GM23248 (cell line): ENCODE results near the gene ZNF541. TPM values are rescaled to one million over a fixed set of nuclear protein-coding genes. Genes with fewer than 3 reads are reported as not detected.

Source experiments
- DNase-seq: peaks from one replicate; pipeline ENCODE4 v3.0.0-alpha.2; 2015
- H2AFZ ChIP-seq: fragments of 200-600 bp; sonication (generic); 2 replicates; pipeline ENCODE4 v1.6.1; 2016; ENCODE audit warnings: antibody characterized with exemption
- H3F3A ChIP-seq: fragments of 200-600 bp; sonication (generic); 2 replicates; pipeline ENCODE4 v1.6.1; 2016; ENCODE audit warnings: mild to moderate bottlenecking, antibody characterized with exemption, mixed run types; ENCODE audit not compliant: insufficient read depth
- H3K27ac ChIP-seq: fragments of 200-600 bp; sonication (generic); 2 replicates; pipeline ENCODE4 v1.5.1; 2016; ENCODE audit warnings: mild to moderate bottlenecking
- H3K27me3 ChIP-seq: fragments of 200-600 bp; sonication (generic); replicated peaks from 2 replicates; pipeline ENCODE4 v1.6.1; 2016; ENCODE audit warnings: mild to moderate bottlenecking; ENCODE audit not compliant: insufficient read depth
- H3K36me3 ChIP-seq: fragments of 200-600 bp; sonication (generic); 2 replicates; pipeline ENCODE4 v1.6.1; 2016; ENCODE audit warnings: low read depth, mild to moderate bottlenecking
- H3K4me1 ChIP-seq: fragments of 200-600 bp; sonication (generic); 2 replicates; pipeline ENCODE4 v1.6.1; 2016; ENCODE audit warnings: mild to moderate bottlenecking; ENCODE audit not compliant: insufficient read depth
- H3K4me2 ChIP-seq: fragments of 200-600 bp; sonication (generic); one replicate; pipeline ENCODE4 v1.6.1; 2016; ENCODE audit warnings: mild to moderate bottlenecking; ENCODE audit not compliant: unreplicated experiment
- H3K4me3 ChIP-seq: fragments of 200-600 bp; sonication (generic); 2 replicates; pipeline ENCODE4 v1.5.1; 2016; ENCODE audit warnings: mild to moderate bottlenecking
- H3K79me2 ChIP-seq: fragments of 200-600 bp; sonication (generic); 2 replicates; pipeline ENCODE4 v1.6.1; 2016; ENCODE audit warnings: mild to moderate bottlenecking; ENCODE audit not compliant: insufficient read depth
- H3K9ac ChIP-seq: fragments of 200-600 bp; sonication (generic); 2 replicates; pipeline ENCODE4 v1.6.1; 2016; ENCODE audit warnings: mild to moderate bottlenecking
- H3K9me2 ChIP-seq: fragments of 200-600 bp; sonication (generic); 2 replicates; pipeline ENCODE4 v1.6.1; 2016; ENCODE audit warnings: mixed run types, mild to moderate bottlenecking, moderate library complexity; ENCODE audit not compliant: insufficient read depth
- H3K9me3 ChIP-seq: fragments of 200-600 bp; sonication (generic); one replicate; pipeline ENCODE4 v1.6.1; 2017; ENCODE audit warnings: low read depth
- H4K20me1 ChIP-seq: fragments of 200-600 bp; sonication (generic); 2 replicates; pipeline ENCODE4 v1.6.0; 2016; ENCODE audit not compliant: insufficient read depth
- EZH2 ChIP-seq: fragments of 200-600 bp; sonication (generic); IDR thresholded peaks from 2 replicates; pipeline ENCODE4 v1.6.1; 2018; ENCODE audit warnings: antibody characterized with exemption, mild to moderate bottlenecking; ENCODE audit not compliant: insufficient read depth, poor library complexity, severe bottlenecking
- EZH2phosphoT487 ChIP-seq: fragments of 200-600 bp; sonication (generic); IDR thresholded peaks from 2 replicates; pipeline ENCODE4 v1.6.1; 2018; ENCODE audit warnings: antibody characterized with exemption, moderate library complexity, mild to moderate bottlenecking, low read depth; ENCODE audit not compliant: insufficient read depth
- WGBS, 2 experiments: methylation state at CpG; one replicate each; pipeline ENCODE4 v1.1.6; 2015 to 2017; ENCODE audit warnings: low lambda C conversion rate in 2 of 2, low coverage in 1 of 2; ENCODE audit errors: missing lambda C conversion rate in 2 of 2; 5-methylcytosine and 5-hydroxymethylcytosine counted together
- in situ Hi-C: fragments of 300-500 bp; cut with MboI; formaldehyde crosslinking; loops from 2 replicates; pipeline ENCODE4 v1.15.0; 2020
- polyA plus RNA-seq: library from polyadenylated mRNA; unstranded; fragments of >200 nt; fragmentation: Nextera tagmentation; extraction: Ambion mirVana; gene quantifications from 2 replicates; pipeline ENCODE4 v1.2.1, GENCODE V29; 2016
- total RNA-seq: library from RNA; depleted of rRNA; stranded (reverse); fragments of >200 nt; shearing (Covaris generic); gene quantifications from 2 replicates; pipeline ENCODE4 v1.2.3, GENCODE V29; 2014

Gene ZNF541
- total and polyA plus RNA-seq, 2 experiments from 2014 or later = 0.15 TPM; not detected in 1

DNA sequence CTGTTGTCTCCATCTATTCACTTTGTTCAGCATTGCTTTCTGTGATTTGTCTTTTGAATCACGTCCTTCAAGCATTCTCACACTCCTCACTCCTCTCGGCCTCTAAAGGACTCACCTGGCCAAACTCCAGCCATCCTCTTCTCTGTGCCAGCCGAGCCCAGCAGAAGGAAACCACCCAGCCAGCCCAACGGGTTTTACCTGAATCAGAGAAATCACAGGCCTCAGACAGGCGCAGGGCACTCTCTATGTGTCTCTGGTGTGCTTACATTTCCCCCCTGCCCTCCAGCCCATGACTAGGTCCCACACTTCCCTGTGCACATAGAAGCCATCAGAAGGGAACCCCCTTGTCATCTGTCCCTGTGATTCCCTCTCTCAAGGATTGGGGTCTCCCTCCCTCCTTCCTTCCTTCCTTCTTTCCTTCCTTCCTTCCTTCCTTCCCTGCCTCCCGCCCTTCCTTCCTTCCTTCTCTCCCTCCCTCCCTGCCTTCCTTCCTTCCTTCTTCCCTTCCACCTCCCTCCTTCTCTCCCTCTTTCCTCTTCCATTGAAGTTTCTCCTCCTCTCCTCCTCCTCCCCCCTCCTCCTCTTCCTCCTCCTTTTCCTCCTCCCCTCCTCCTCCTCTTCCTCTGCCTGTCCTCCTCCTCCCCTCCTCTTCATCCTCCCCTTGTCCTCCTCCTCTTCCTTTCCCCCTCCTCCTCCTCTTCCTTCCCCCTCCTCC, 8.8 kb upstream of the ZNF541 start:
- no peak overlapping the region for H3K4me3 ChIP-seq
- no peaks in the 10 kb centered on the region for H3K27me3 ChIP-seq
- no peak for TF ChIP-seq EZH2phosphoT487
- TF ChIP-seq EZH2 = no peak
- no peaks in the 10 kb centered on the region for H3K9me2 ChIP-seq
- in situ Hi-C loops = no loop called here
- no peak overlapping the region for H3K4me2 ChIP-seq
- WGBS, 2 experiments = 71 to 73% methylated on average over 5 to 6 of the region's 6 CpGs
- no peaks in the 10 kb centered on the region for H3F3A ChIP-seq
- 0 out of 2 replicates have a peak, but pooled peaks cover 5% of the 10 kb centered on the region for H3K4me1 ChIP-seq
- DNase-seq = no peak
- H3K36me3 ChIP-seq = no peaks in the 10 kb centered on the region
- no peaks in the 10 kb centered on the region for H3K79me2 ChIP-seq
- H4K20me1 ChIP-seq = no peaks in the 10 kb centered on the region
- H3K27ac ChIP-seq = no peak overlapping the region
- no peaks in the 10 kb centered on the region for H3K9me3 ChIP-seq
- H2AFZ ChIP-seq = no peak overlapping the region
- H3K9ac ChIP-seq = no peak overlapping the region

DNA sequence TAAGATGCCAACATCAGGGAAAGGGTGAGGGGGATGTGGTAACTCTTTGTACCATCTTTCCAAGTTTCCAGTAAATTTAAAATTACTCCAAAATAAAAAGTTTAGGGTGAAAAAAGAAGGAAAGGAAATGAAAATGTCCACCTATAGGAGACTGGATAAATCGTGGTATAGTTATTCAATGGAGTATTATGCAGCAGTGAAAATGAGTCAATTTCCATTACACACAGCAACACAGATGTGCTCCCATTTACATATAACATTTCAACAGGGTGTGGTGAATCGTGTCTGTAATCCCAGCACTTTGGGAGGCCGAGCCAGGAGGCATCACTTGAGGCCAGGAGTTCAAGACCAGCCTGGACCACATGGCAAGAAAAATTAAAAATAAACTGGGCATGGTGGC, 7.4 kb upstream of the ZNF541 start:
- Histone ChIP-seq H3F3A (no peaks in the 10 kb centered on the region), H3K79me2 (no peaks in the 10 kb centered on the region), H3K27me3 (no peaks in the 10 kb centered on the region), H3K4me2 (no peak overlapping the region), H3K9me3 (no peaks in the 10 kb centered on the region), H3K4me1 (0 out of 2 replicates have a peak, but pooled peaks cover 5% of the 10 kb centered on the region), H2AFZ (no peak overlapping the region), H3K4me3 (no peak overlapping the region), H3K9me2 (no peaks in the 10 kb centered on the region), H3K36me3 (no peaks in the 10 kb centered on the region), H4K20me1 (no peaks in the 10 kb centered on the region), H3K27ac (no peak overlapping the region), H3K9ac (no peak overlapping the region)
- TF ChIP-seq EZH2 = no peak
- no peak for TF ChIP-seq EZH2phosphoT487
- in situ Hi-C loops = no loop called here
- WGBS, 2 experiments = 46 to 49% methylated on average over 3 of the region's 3 CpGs
- DNase-seq = no peak

DNA sequence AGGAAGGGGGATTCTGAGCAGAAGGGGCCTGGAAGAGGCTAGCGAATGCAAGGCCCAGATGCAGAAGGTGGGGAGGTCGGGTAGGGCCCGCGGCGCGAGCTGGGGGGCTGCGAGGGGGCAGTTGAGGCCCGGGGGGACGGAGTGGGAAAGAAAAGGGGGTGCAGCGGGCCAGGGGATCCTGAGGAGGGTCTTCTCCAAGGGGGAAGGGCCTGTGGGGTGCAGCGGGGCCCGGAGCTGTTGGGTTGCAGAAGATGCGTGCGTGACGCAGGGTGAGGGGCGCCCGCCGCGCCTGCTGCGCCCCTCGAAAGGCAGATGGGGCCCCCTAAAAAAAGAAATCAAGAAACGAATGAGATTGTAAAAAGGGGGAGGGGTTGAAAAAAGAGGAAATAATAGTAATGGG, 313 bp downstream of the ZNF541 start:
- Histone ChIP-seq H3K4me2 (no peak overlapping the region), H3K9ac (no peak overlapping the region), H3K27ac (no peak overlapping the region), H3F3A (0 out of 2 replicates have a peak, but pooled peaks cover 8% of the 10 kb centered on the region), H3K36me3 (no peaks in the 10 kb centered on the region), H3K9me2 (no peaks in the 10 kb centered on the region), H3K9me3 (no peaks in the 10 kb centered on the region), H2AFZ (peak overlapping the region; percentile 62; the same call in 1 of the 2 replicates), H3K27me3 (0 out of 2 replicates have a peak, but pooled peaks cover 12% of the 10 kb centered on the region), H4K20me1 (no peaks in the 10 kb centered on the region), H3K4me3 (peak overlapping the region; percentile 30), H3K79me2 (no peaks in the 10 kb centered on the region), H3K4me1 (no peaks in the 10 kb centered on the region)
- TF ChIP-seq EZH2phosphoT487 (no peak), EZH2 (no peak)
- DNase-seq = no peak
- in situ Hi-C loops = no loop called here
- 19 to 28% methylated on average over 12 to 22 of the region's 22 CpGs for WGBS, 2 experiments

DNA sequence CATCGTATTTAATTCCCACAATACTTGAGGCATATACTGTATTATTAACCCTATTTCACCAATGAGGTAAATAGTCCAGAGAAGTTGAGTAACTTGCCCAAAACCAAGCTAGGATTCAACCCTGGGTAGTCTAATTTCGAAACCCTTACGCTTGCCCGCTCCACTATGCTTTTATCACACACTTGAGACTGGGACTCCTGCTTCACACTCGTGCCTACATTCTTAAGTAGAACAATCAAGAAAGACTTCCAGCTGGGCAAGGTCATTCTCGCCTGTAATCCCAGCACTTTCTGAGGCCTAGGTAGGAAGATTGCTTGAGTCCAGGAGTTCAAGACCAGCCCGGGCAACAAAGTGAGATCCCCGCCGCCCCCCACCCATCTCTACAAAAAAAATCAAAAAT, 3.6 kb downstream of the ZNF541 start:
- DNase-seq = no peak
- Histone ChIP-seq H3K9me2 (no peaks in the 10 kb centered on the region), H4K20me1 (no peaks in the 10 kb centered on the region), H3K79me2 (no peaks in the 10 kb centered on the region), H3K4me2 (no peak overlapping the region), H3K27ac (no peak overlapping the region), H2AFZ (no peak overlapping the region), H3K4me3 (no peak overlapping the region), H3K9ac (no peak overlapping the region), H3K27me3 (0 out of 2 replicates have a peak, but pooled peaks cover 12% of the 10 kb centered on the region), H3F3A (0 out of 2 replicates have a peak, but pooled peaks cover 8% of the 10 kb centered on the region), H3K4me1 (no peaks in the 10 kb centered on the region), H3K9me3 (no peaks in the 10 kb centered on the region), H3K36me3 (no peaks in the 10 kb centered on the region)
- in situ Hi-C loops = no loop called here
- TF ChIP-seq EZH2phosphoT487 (no peak), EZH2 (no peak)
- 77 to 81% methylated on average over 9 of the region's 9 CpGs for WGBS, 2 experiments
